WI38 (cell line): ENCODE data around the gene PLEKHA6.

Experiments used
- H3K4me3 ChIP-seq: 2 replicates; pipeline ENCODE4 v1.5.1; 2011; ENCODE audit warnings: low read depth, mild to moderate bottlenecking, control low read depth, low read length
- CTCF ChIP-seq: IDR thresholded peaks from 2 replicates; pipeline ENCODE4 v1.5.1; 2012; ENCODE audit warnings: low read depth, mild to moderate bottlenecking, control low read depth, low read length

The PLEKHA6 gene

GRCh38 chr1:204348722-204349121 lies 11.0 kb downstream of the PLEKHA6 start:
- no peak overlapping the region for H3K4me3 ChIP-seq
- no peak for TF ChIP-seq CTCF

- TF ChIP-seq CTCF, result no peak
Measured at GRCh38 chr1:204348242-204348641, 11.5 kb downstream of the PLEKHA6 start.

GRCh38 chr1:204345941-204346645 lies 13.6 kb downstream of the PLEKHA6 start:
- no peak overlapping the region for H3K4me3 ChIP-seq
- TF ChIP-seq CTCF, result no peak

More at GRCh38 chr1:204348242-204348641, 11.5 kb downstream of the PLEKHA6 start:
- H3K4me3 ChIP-seq, result no peak overlapping the region

- no peak for TF ChIP-seq CTCF
- no peak overlapping the region for H3K4me3 ChIP-seq
Measured at GRCh38 chr1:204345438-204345841, 14.3 kb downstream of the PLEKHA6 start.

- H3K4me3 ChIP-seq, result no peak overlapping the region
- no peak for TF ChIP-seq CTCF
Measured at GRCh38 chr1:204344665-204345355, 14.9 kb downstream of the PLEKHA6 start.

- no peak overlapping the region for H3K4me3 ChIP-seq
- no peak for TF ChIP-seq CTCF
Measured at GRCh38 chr1:204343802-204344201, 15.9 kb downstream of the PLEKHA6 start.

- TF ChIP-seq CTCF, result no peak
- no peak overlapping the region for H3K4me3 ChIP-seq
Measured at GRCh38 chr1:204343247-204343646, 16.5 kb downstream of the PLEKHA6 start.
